ENCODE measurements around the gene STXBP3. TPM values are rescaled to one million over a fixed set of nuclear protein-coding genes. Genes with fewer than 3 reads are reported as not detected.

The STXBP3 gene
- total RNA-seq, 1 donor from 2014 or later: 46.9 TPM

DNA sequence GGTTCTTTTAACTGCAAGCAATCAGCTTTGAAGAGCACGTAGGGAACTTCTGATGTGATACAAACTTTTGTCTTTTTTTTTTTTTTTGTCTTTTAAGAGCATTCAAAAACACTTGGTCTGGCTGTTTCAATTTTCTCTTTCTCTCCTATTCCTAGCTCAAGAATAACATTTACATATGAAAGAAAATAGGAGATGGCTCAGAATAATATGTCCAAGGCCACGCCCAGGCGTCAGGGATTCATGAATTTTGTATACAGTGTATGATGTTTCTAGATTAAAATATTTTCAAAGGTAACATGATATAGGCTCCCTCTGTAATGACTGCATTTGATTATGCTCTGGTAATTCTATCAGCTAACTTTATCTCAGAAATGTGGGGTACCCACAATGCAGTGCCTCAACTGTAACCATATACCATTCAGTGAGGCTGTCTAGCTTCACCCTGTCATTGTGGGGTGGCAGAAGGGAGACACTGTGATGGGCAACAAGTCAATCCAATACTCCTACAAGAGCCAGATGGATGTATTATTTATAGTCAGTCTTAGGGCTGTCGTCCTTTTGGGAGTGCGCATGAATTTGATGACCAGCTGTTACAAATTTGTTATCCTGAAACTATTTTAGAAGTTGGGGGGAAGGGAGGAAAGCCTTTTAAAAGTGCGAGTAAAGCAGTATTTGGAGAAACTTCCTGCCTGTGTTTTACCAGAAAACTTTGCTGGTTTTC is 111.9 kb downstream of the STXBP3 start:
- no peak for DNase-seq (ENCODE audit: low spot score, unreplicated experiment)
- Mint-ChIP-seq H3K27me3 (peaks cover 3% of the 10 kb centered on the region), H3K36me3 (ENCODE audit: insufficient read depth) (no peaks in the 10 kb centered on the region), H3K9me3 (ENCODE audit: low read depth) (no peaks in the 10 kb centered on the region), H3K27ac (no peak overlapping the region), H3K4me1 (ENCODE audit: low read depth) (no peaks in the 10 kb centered on the region), H3K4me3 (ENCODE audit: low read depth) (no peak overlapping the region)
- TF ChIP-seq, protein P1, sequence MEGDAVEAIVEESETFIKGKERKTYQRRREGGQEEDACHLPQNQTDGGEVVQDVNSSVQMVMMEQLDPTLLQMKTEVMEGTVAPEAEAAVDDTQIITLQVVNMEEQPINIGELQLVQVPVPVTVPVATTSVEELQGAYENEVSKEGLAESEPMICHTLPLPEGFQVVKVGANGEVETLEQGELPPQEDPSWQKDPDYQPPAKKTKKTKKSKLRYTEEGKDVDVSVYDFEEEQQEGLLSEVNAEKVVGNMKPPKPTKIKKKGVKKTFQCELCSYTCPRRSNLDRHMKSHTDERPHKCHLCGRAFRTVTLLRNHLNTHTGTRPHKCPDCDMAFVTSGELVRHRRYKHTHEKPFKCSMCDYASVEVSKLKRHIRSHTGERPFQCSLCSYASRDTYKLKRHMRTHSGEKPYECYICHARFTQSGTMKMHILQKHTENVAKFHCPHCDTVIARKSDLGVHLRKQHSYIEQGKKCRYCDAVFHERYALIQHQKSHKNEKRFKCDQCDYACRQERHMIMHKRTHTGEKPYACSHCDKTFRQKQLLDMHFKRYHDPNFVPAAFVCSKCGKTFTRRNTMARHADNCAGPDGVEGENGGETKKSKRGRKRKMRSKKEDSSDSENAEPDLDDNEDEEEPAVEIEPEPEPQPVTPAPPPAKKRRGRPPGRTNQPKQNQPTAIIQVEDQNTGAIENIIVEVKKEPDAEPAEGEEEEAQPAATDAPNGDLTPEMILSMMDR (IDR thresholded peaks at IDR 0.05; ENCODE audit: unreplicated experiment): no peak

Other genes with a start within 250 kb of the STXBP3 start
- gene EEIG2, start 186.6 kb upstream of the STXBP3 start, total RNA-seq: 6.8 and 7.8 TPM in 2 replicates
- gene HENMT1, start 85.6 kb upstream of the STXBP3 start, total RNA-seq: 5.9 and 9.1 TPM in 2 replicates
- 54.7 and 59.1 TPM in 2 replicates for gene PRPF38B, start 54.4 kb upstream of the STXBP3 start, total RNA-seq
- gene FNDC7, start 33.8 kb upstream of the STXBP3 start, total RNA-seq: not detected in 2 replicates
- not detected in 2 replicates for gene AKNAD1, start 110.4 kb downstream of the STXBP3 start, total RNA-seq
- 12.4 and 14.8 TPM in 2 replicates for gene GPSM2, start 130.3 kb downstream of the STXBP3 start, total RNA-seq
- gene CLCC1, start 216.8 kb downstream of the STXBP3 start, total RNA-seq: 33.2 and 35.2 TPM in 2 replicates

Measured in progenitor cell of endocrine pancreas (in vitro differentiated cells).